OCI-M2 (cell line): ENCODE measurements around the gene GDF15.

Source experiments
- DNase-seq: peaks from one replicate; lab custom pipeline; 2025; ENCODE audit not compliant: unreplicated experiment; lab: John Stamatoyannopoulos, UW

GDF15 gene

DNA sequence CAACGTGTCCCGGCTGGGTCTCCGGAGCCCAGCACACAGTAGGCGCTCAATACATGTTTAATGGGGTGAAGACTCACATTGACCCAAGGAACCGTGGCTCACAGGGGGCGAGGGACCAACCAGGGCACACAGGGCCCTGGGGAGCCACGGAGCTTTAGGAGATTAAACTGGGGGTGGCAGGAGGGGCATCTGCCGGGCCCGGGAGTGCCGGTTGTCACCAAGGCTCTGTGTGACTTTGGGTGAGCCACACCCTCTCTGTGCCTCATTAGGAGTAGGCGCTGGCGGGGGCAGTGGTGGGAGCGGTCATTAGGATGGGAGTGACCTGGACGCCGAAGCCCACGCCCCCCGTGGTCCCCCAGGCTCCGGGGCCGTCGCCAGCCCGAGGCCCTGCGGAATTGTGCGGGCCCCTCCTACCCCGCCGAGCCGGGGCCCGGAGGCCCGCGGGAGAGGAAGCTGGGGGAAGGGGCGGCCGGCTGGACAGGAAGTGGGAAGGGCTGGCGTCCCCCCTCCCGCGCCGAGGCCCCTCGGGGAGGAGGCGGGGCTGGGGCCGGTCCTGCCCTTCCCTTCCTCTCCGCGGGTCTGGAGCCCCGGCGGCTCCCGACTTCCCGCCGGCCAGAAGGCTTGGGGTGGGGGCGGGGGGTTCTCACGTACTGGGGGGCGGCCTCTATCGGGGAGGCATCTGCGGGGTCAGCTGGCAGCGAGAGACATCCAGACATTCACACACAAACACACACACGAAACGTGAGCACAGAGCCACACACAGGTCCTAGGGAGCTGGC is 31.5 kb downstream of the GDF15 start:
- DNase-seq: peak; percentile 68

DNA sequence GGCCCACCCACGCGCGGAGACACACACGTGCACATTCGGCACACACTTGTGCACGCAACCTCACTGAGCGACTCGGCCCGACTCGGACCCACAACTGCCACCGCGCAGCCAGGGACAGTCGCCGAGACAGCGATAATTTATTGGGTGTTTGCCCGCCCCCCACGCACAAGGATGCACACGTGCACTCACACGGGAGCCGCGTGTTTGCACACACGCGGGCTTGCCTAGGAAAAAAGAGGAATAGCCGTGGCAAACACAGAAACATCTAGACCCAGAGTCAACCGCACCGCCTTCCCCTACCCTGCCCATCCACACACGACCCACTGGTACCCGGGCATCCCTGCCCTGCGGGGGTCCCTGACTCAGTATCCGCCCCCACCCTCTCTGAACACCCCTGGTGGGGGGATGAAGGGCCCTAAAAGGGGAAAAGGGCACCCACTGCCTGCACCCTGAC is 32.1 kb downstream of the GDF15 start:
- DNase-seq: no peak

GRCh38 chr19:18418483-18419194 is 32.7 kb downstream of the GDF15 start:
- DNase-seq: no peak

DNA sequence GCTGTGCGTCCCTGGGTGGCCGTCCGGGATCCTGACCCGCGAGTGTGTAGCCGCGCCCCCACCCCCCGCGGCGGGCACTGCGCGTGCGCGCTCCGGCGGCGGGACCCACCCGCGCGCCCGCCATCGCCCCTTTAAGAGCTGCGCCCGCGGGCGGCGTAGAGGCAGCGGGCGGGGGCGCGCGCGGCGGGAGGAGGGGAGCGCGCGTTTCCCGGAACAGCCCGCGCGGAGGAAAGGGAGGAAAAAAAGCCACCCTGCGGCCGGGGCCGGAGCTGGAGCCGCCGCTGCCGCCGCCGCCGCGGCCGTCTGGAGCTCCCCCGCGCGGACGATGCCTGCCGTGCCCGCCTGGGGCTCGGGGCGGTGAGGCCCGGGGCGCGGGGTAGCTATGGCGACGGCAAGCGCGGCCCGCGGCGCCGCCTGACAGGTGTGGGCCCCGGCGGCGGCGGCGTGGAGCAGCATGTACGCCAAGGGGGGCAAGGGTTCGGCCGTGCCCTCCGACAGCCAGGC is 33.3 kb downstream of the GDF15 start, which contains the start of gene SSBP4:
Gene SSBP4 (plus strand): TSS at position 204 of the 504 bp plus-strand sequence. CDS start 251 bp downstream, at position 455.
- no peak for DNase-seq

DNA sequence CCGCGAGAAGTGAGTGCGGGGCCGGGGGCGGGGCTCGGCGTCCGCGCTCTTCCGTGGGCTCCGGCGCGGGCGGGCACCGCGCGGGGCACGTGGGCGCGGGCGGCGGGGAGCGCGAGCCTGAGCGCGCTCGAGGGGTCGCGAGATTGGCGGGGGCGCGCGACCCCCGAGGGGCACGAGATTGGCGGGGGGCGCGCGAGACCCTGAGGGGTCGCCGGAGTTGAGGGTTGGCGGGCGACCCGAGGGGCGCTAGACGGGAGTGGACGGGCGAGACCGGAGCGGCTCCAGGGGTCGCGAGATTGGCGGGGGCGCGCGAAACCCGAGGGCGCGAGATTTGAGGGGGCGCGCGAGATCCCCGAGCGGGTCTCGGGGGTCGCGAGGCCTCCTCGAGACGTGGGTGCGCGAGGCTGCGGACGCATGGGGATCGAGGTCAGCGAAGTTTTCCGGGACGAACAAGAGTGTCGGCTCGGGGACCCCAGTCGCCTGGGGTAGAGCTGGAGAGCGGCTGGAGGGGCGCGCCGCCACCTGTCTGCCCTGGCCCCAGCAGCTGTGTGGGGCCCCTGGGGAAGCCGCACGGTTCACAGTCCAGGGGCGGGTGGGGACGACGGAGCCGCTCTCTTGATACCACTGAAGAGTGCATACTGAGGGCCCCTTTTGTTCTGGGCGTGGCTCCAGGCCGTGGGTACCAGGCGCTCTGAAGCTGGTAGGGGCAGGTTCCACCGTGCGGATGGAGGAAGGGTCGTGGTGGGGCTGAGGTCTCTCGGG is 33.9 kb downstream of the GDF15 start:
- no peak for DNase-seq

GRCh38 chr19:18420930-18421329 is 35.0 kb downstream of the GDF15 start:
- DNase-seq: no peak

GRCh38 chr19:18421371-18421959 is 35.5 kb downstream of the GDF15 start:
- no peak for DNase-seq

GRCh38 chr19:18422530-18423191 is 36.7 kb downstream of the GDF15 start:
- DNase-seq: no peak

- no peak for DNase-seq
Measured at GRCh38 chr19:18423258-18424020, 37.5 kb downstream of the GDF15 start.

GRCh38 chr19:18424122-18424889 is 38.3 kb downstream of the GDF15 start:
- no peak for DNase-seq

GRCh38 chr19:18424890-18425514 is 39.0 kb downstream of the GDF15 start:
- no peak for DNase-seq

DNA sequence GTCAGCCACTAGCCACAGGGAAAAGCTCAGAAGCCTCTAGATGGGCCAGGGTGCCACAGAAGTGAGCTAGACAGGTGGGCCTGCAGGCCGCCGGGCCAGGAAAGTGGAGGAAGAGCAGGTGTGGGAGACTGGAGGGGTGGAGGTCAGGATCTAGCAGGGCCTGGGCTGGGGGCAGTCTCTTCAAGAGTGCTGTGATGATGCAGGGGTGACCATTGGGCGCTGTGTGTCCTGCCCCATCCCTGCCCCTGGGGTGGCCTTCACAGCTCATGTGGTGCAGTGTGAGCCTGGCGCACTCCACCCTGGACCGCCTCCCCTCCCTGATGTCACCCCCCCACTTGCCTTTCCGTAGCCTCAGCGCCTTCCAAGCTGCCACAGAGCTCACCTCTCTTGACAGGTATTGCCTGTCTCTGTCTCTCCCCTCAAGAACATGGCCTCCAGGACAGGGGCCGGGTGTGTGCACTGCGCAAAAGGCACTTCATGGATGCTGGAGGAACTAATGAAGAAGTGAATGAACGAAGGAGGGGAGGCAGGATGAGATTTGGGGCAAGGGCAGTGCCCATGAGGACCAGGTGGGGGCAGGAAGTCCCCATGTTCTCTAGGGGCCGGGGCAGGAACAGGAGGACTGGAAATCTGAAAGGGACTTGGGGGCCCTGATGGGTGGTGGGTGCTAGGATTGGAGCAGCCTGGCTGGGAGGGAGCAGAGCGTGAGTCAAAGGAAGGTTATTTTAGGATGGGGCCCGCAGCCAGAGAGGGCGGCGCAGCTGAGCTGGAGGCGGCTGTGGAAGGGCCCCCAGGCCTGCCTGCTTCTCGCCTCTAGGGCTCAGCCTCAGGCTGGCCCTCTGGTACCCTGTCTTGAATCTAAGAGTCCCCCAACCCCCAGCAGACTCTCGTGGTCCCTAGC is 39.8 kb downstream of the GDF15 start:
- no peak for DNase-seq

GRCh38 chr19:18426416-18426767 is 40.4 kb downstream of the GDF15 start:
- DNase-seq: no peak

DNA sequence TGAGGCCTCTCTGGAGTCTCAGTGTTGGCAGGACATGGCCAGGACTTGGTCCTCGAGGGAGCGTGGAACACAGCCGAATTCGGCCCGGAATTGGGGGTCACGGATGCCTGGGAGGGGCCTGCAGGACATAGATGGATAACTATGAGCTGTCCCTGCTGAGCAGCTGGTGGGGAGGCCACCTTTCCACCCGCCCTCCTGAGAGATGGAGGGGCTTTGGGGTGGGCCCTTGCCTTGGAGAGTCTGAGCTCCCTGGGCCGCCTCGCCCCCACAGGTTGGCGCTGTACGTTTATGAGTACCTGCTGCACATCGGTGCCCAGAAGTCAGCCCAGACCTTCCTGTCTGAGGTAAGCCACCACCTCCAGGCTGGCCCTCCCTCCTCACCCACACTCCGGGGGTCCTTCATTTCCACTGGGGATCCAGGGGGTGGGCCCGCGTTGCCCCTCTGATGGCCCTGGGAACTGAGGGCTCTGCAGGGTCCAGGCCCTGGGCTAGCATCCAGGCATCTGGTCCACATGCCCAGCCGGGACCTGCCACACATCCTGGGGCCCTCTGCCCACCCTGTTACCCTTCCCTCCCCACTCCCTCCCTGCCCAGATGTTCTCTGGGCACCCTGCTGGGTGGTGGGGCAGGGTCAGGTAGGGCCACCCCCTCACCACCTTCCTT is 41.3 kb downstream of the GDF15 start:
- no peak for DNase-seq

DNA sequence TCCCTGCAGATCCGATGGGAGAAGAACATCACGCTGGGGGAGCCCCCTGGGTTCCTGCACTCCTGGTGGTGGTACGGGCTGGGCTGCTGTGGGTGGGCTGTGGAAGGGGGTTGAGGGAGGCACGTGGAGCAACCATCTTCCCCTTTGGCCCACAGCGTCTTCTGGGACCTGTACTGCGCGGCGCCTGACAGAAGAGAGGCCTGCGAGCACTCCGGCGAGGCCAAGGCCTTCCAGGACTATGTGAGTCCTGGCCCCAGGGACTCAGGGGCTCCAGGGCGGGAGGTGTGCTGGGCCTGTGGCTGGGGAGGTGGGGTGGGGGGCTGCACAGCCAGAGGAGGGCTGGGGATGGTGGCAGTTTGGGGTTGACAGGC is 41.8 kb downstream of the GDF15 start:
- no peak for DNase-seq

DNA sequence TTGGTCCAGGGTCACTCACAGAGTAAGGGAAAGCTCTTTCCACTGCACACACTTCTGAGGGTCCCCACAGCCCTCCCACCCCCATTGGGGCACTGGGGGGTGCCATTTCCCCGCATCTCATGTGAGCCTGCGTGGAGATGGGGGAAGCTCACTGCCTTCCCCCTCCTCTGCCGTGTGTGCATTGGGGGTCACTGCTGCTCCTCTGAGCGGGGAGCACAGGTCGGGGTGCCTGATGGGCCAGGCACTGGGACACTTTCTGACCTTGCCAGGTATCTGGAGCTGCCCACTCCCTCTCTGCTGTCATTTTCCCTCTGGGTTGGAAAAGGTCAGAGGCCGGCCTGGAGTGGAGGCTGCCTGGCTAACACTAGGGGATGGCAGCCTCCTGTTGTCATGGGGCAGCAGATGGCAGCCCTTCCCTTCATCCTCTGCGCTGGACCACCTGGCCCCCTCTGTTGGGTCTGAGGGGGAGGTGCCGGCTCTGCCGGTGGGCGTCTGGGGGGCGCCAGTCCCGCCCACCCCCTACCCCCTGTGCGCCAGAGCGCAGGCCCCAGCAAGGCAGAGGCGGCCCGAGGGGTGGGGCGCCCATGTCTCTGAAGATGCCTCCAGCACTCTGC is 42.3 kb downstream of the GDF15 start:
- DNase-seq: no peak
